ENCODE results near the gene PPBP.
A peak's percentile ranks its signal among the peaks of the same experiment; 100 is the strongest.

- TF ChIP-seq CBX3 (IDR thresholded peaks at IDR 0.05; ENCODE audit: low read depth): no peak
- TF ChIP-seq RAD21 (IDR thresholded peaks at IDR 0.05; ENCODE audit: low read depth): no peak
- no peak for TF ChIP-seq POLR2AphosphoS5 (IDR thresholded peaks at IDR 0.05; ENCODE audit: low read depth, low read length)
- TF ChIP-seq REST (IDR thresholded peaks at IDR 0.05; ENCODE audit: low read depth): peak; percentile 64
- no peak for TF ChIP-seq POLR2A (IDR thresholded peaks at IDR 0.05; ENCODE audit: borderline replicate concordance, extremely low read depth, insufficient read depth, insufficient read length)
Measured at GRCh38 chr4:74014332-74014731, 26.3 kb upstream of the PPBP start.
